ENCODE data around the gene NUP210. TPM values are rescaled to one million over a fixed set of nuclear protein-coding genes. Genes with fewer than 3 reads are reported as not detected.
"Not testable (repeated sequence)": the region's sequence is repeated elsewhere in the genome, so short reads cannot be mapped to it uniquely, and the experiment has no call there.

Gene NUP210
- total RNA-seq, 2 donors from 2014 or later: 106 to 224 TPM

- Mint-ChIP-seq H3K27me3 (no peaks in the 10 kb centered on the region), H3K36me3 (peaks cover 23% of the 10 kb centered on the region), H3K9me3 (no peaks in the 10 kb centered on the region), H3K27ac (no peak overlapping the region), H3K4me3 (no peak overlapping the region), H3K4me1 (ENCODE audit: low read depth in 2 of 2) (peaks cover 11 to 23% of the 10 kb centered on the region in 2 donors)
- no peak for DNase-seq (ENCODE audit: low spot score)
- ATAC-seq: no peak
Measured at GRCh38 chr3:13389378-13389777, 30.7 kb downstream of the NUP210 start.

GRCh38 chr3:13388816-13389215, 31.3 kb downstream of the NUP210 start:
- H3K27ac Mint-ChIP-seq: no peak overlapping the region
- peaks cover 23% of the 10 kb centered on the region for H3K36me3 Mint-ChIP-seq
- no peaks in the 10 kb centered on the region for H3K9me3 Mint-ChIP-seq
- H3K27me3 Mint-ChIP-seq: no peaks in the 10 kb centered on the region
- no peak for ATAC-seq
- H3K4me1 Mint-ChIP-seq (ENCODE audit: low read depth in 2 of 2): peaks cover 11 to 22% of the 10 kb centered on the region in 2 donors
- DNase-seq (ENCODE audit: low spot score): no peak
- no peak overlapping the region for H3K4me3 Mint-ChIP-seq

- peak overlapping the region in 1 of 2 donors; percentile 22 for H3K27ac Mint-ChIP-seq
- H3K4me3 Mint-ChIP-seq: no peak overlapping the region
- DNase-seq (ENCODE audit: low spot score) (no peak), ATAC-seq (no peak)
- no peaks in the 10 kb centered on the region for H3K27me3 Mint-ChIP-seq
- peaks cover 32% of the 10 kb centered on the region for H3K36me3 Mint-ChIP-seq
- peaks cover 12 to 17% of the 10 kb centered on the region in 2 donors for H3K4me1 Mint-ChIP-seq (ENCODE audit: low read depth in 2 of 2)
- H3K9me3 Mint-ChIP-seq: no peaks in the 10 kb centered on the region
Measured at GRCh38 chr3:13385373-13385965, 34.7 kb downstream of the NUP210 start.

GRCh38 chr3:13380971-13381370, 39.2 kb downstream of the NUP210 start:
- H3K27ac Mint-ChIP-seq: peak overlapping the region in 1 of 2 donors; percentile 45
- no peak overlapping the region for H3K4me3 Mint-ChIP-seq
- H3K4me1 Mint-ChIP-seq (ENCODE audit: low read depth in 2 of 2): peaks cover 18 to 20% of the 10 kb centered on the region in 2 donors
- H3K27me3 Mint-ChIP-seq: no peaks in the 10 kb centered on the region
- H3K36me3 Mint-ChIP-seq: peaks cover 30% of the 10 kb centered on the region
- DNase-seq (ENCODE audit: low spot score) (no peak), ATAC-seq (no peak)
- no peaks in the 10 kb centered on the region for H3K9me3 Mint-ChIP-seq

- H3K4me1 Mint-ChIP-seq (ENCODE audit: low read depth in 2 of 2): peaks cover 15 to 17% of the 10 kb centered on the region in 2 donors
- H3K27me3 Mint-ChIP-seq: no peaks in the 10 kb centered on the region
- H3K36me3 Mint-ChIP-seq: peaks cover 19% of the 10 kb centered on the region
- H3K4me3 Mint-ChIP-seq: no peak overlapping the region
- no peak overlapping the region for H3K27ac Mint-ChIP-seq
- ATAC-seq (no peak), DNase-seq (ENCODE audit: low spot score) (no peak)
- H3K9me3 Mint-ChIP-seq: no peaks in the 10 kb centered on the region
Measured at GRCh38 chr3:13379201-13379830, 40.8 kb downstream of the NUP210 start.

- peaks cover 19% of the 10 kb centered on the region for H3K36me3 Mint-ChIP-seq
- no peaks in the 10 kb centered on the region for H3K9me3 Mint-ChIP-seq
- no peak for DNase-seq (ENCODE audit: low spot score)
Measured at GRCh38 chr3:13378155-13378554, 42.0 kb downstream of the NUP210 start.

GRCh38 chr3:13377741-13378140, 42.4 kb downstream of the NUP210 start:
- Mint-ChIP-seq H3K4me1 (ENCODE audit: low read depth in 2 of 2) (peaks cover 15 to 17% of the 10 kb centered on the region in 2 donors), H3K27ac (peak overlapping the region in 1 of 2 donors; percentile 82), H3K36me3 (peaks cover 19% of the 10 kb centered on the region)
- H3K27me3 Mint-ChIP-seq; H3K4me3 Mint-ChIP-seq; ATAC-seq; DNase-seq (ENCODE audit: low spot score); H3K9me3 Mint-ChIP-seq: not testable (repeated sequence)

More at GRCh38 chr3:13378155-13378554, 42.0 kb downstream of the NUP210 start:
- ATAC-seq: peak in 1 of 2 donors; percentile 55
- H3K27me3 Mint-ChIP-seq: no peaks in the 10 kb centered on the region
- H3K4me3 Mint-ChIP-seq: no peak overlapping the region
- H3K27ac Mint-ChIP-seq: peak overlapping the region in 1 of 2 donors; percentile 82
- H3K4me1 Mint-ChIP-seq (ENCODE audit: low read depth in 2 of 2): peaks cover 15 to 17% of the 10 kb centered on the region in 2 donors

- no peak for DNase-seq (ENCODE audit: low spot score)
- Mint-ChIP-seq H3K4me1 (ENCODE audit: low read depth in 2 of 2) (peaks cover 13 to 19% of the 10 kb centered on the region in 2 donors), H3K9me3 (no peaks in the 10 kb centered on the region), H3K27me3 (no peaks in the 10 kb centered on the region), H3K36me3 (peaks cover 14% of the 10 kb centered on the region), H3K4me3 (no peak overlapping the region), H3K27ac (no peak overlapping the region)
- ATAC-seq: no peak
Measured at GRCh38 chr3:13377021-13377420, 43.1 kb downstream of the NUP210 start.

- Mint-ChIP-seq H3K27me3 (no peaks in the 10 kb centered on the region), H3K9me3 (no peaks in the 10 kb centered on the region), H3K4me3 (no peak overlapping the region), H3K27ac (no peak overlapping the region), H3K4me1 (ENCODE audit: low read depth in 2 of 2) (peaks cover 9 to 15% of the 10 kb centered on the region in 2 donors), H3K36me3 (peaks cover 12% of the 10 kb centered on the region)
- no peak for DNase-seq (ENCODE audit: low spot score)
- ATAC-seq: no peak
Measured at GRCh38 chr3:13376091-13376490, 44.0 kb downstream of the NUP210 start.

- no peak overlapping the region for H3K27ac Mint-ChIP-seq
- no peaks in the 10 kb centered on the region for H3K9me3 Mint-ChIP-seq
- DNase-seq (ENCODE audit: low spot score): no peak
- no peak for ATAC-seq
- H3K4me3 Mint-ChIP-seq: no peak overlapping the region
- H3K27me3 Mint-ChIP-seq: no peaks in the 10 kb centered on the region
- H3K36me3 Mint-ChIP-seq: peaks cover 17% of the 10 kb centered on the region
- H3K4me1 Mint-ChIP-seq (ENCODE audit: low read depth in 2 of 2): peaks cover 9 to 15% of the 10 kb centered on the region in 2 donors
Measured at GRCh38 chr3:13375464-13375863, 44.7 kb downstream of the NUP210 start.

- ATAC-seq: no peak
- no peaks in the 10 kb centered on the region for H3K9me3 Mint-ChIP-seq
- no peak for DNase-seq (ENCODE audit: low spot score)
- H3K27ac Mint-ChIP-seq: no peak overlapping the region
- no peak overlapping the region for H3K4me3 Mint-ChIP-seq
- no peaks in the 10 kb centered on the region for H3K27me3 Mint-ChIP-seq
- peaks cover 9 to 15% of the 10 kb centered on the region in 2 donors for H3K4me1 Mint-ChIP-seq (ENCODE audit: low read depth in 2 of 2)
- H3K36me3 Mint-ChIP-seq: peaks cover 20% of the 10 kb centered on the region
Measured at GRCh38 chr3:13373975-13374586, 46.0 kb downstream of the NUP210 start.

GRCh38 chr3:13372656-13373055, 47.5 kb downstream of the NUP210 start:
- ATAC-seq (no peak), DNase-seq (ENCODE audit: low spot score) (no peak)
- Mint-ChIP-seq H3K9me3 (no peaks in the 10 kb centered on the region), H3K4me1 (ENCODE audit: low read depth in 2 of 2) (peaks cover 4 to 7% of the 10 kb centered on the region in 2 donors), H3K36me3 (peaks cover 19% of the 10 kb centered on the region), H3K27ac (no peak overlapping the region), H3K4me3 (no peak overlapping the region), H3K27me3 (no peaks in the 10 kb centered on the region)

GRCh38 chr3:13372126-13372525, 48.0 kb downstream of the NUP210 start:
- no peak for ATAC-seq
- H3K4me3 Mint-ChIP-seq: no peak overlapping the region
- H3K36me3 Mint-ChIP-seq: peaks cover 19% of the 10 kb centered on the region
- H3K27ac Mint-ChIP-seq: no peak overlapping the region
- no peaks in the 10 kb centered on the region for H3K27me3 Mint-ChIP-seq
- H3K4me1 Mint-ChIP-seq (ENCODE audit: low read depth in 2 of 2): peaks cover 4 to 7% of the 10 kb centered on the region in 2 donors
- H3K9me3 Mint-ChIP-seq: no peaks in the 10 kb centered on the region
- no peak for DNase-seq (ENCODE audit: low spot score)

Data from natural killer cell treated with Interleukin-12 subunit alpha and Interleukin-12 subunit beta and Interleukin-15 and Interleukin-18, amount 100 ng/mL, for 72 hours (primary cell).